Amygdala (tissue), 56 donors: ENCODE results near the gene TTC16.
A peak's percentile ranks its signal among the peaks of the same experiment; 100 is the strongest.
"Not testable (repeated sequence)": the region's sequence is repeated elsewhere in the genome, so short reads cannot be mapped to it uniquely, and the experiment has no call there.

Source experiments
- DNase-seq, 56 donors: peaks; one replicate each; lab custom pipeline; 2025; lab: John Stamatoyannopoulos, UW

TTC16 gene

GRCh38 chr9:127778280-127779135 lies 62.6 kb downstream of the TTC16 start, which contains the start of gene SH2D3C:
Gene SH2D3C (minus strand): TSS chr9:127778666. CDS start chr9:127778627, 39 bp downstream.
- peak in 4 of 56 donors; percentile 10 to 33 (median 26) for DNase-seq

DNA sequence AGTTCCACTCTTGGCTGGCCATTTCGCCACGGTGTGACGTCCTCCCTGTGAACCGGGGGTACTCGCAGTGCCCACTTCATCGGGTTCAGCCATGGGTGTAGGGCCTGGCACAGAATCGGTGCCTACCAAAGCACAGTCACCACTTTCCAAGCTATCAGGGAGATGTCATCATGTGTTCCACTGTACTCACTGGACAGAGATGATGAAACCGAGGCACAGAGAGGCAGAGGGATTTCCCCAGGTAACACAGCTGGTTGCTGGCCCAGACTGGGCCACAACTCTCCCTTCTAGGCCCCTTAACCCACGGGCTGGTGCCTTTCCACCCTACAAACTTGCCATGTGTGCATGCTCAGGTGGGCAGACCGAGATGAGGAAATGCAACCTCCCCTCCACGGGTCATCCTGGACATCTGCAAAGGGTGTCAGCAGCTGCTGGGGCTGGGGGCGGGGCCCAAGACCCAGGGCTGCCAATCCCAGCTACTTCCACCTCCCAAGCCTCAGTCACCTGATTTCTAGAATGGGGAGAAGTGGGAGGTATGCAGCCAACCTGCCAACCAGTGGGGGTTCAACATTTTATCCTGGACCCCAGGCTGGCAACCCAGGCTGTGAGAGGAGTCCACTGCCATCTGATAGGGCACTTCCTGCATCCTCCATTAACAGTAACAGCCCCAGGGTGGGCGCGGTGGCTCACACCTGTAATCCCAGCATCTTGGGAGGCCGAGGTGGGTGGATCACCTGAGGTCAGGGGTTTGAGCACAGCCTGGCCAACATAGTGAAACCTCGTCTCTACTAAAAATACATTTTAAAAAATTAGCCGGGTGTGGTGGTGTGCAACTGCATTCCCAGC lies 63.5 kb downstream of the TTC16 start:
- peak in 1 of 56 donors; percentile 8 for DNase-seq

GRCh38 chr9:127780126-127780885 lies 64.4 kb downstream of the TTC16 start:
- peak in 30 of 56 donors; percentile 12 to 70 (median 40) for DNase-seq

DNA sequence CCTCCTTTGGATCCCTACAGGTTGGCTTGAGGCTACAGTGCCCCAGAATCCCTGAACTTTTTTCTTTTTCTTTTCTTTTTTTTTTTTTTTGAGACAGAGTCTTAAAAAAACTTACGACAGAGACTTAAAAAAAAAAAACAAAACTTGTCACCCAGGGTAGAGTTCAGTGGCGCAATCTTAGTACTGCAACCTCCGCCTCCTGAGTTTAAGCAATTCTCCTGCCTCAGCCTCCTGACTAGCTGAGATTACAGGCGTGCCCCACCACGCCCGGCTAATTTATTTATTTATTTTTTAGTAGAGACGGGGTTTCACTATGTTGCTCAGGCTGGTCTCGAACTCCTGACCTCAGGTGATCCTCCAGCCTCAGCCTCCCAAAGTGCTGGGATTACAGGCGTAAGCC lies 65.0 kb downstream of the TTC16 start:
- not testable (repeated sequence) for DNase-seq
